K562 (cell line): ENCODE results near the gene DNMT3A.

ENCODE experiments used
- CEBPB ChIP-seq: fragments of 450-650 bp; IDR thresholded peaks from 2 replicates; pipeline ENCODE4 v1.6.1; 2016; ENCODE audit warnings: missing genetic modification characterization, missing compliant biosample characterization
- CTCF ChIP-seq, 3 experiments: IDR thresholded peaks in 2 of 3; conservative IDR thresholded peaks in 1 of 3; 2 replicates each; pipeline ENCODE4 v1.5.1; 2011 to 2012; ENCODE audit warnings: low read length in 3 of 3, mild to moderate bottlenecking in 3 of 3, control low read depth in 2 of 3, improper control_type of control experiment in 1 of 3, inconsistent platforms in 1 of 3, low read depth in 1 of 3, mixed read lengths in 1 of 3, moderate library complexity in 1 of 3; ENCODE audit not compliant: insufficient read depth in 2 of 3
- HDAC1 ChIP-seq, 2 experiments: fragments of 450-650 bp; IDR thresholded peaks; 2 replicates each; pipeline ENCODE4 v1.6.1; 2016 to 2017; ENCODE audit warnings: inconsistent platforms in 1 of 2, mild to moderate bottlenecking in 1 of 2, moderate library complexity in 1 of 2
- MAX ChIP-seq: sonication (generic); formaldehyde crosslinking; IDR thresholded peaks from 2 replicates; pipeline ENCODE4 v1.9.0; 2022; ENCODE audit warnings: mild to moderate bottlenecking, missing genetic modification reagents
- MYC ChIP-seq, 2 experiments: fragments of 250-450 bp in 1 of 2; sonication (Bioruptor Pico) in 1 of 2; IDR thresholded peaks; 2 replicates each; pipeline versions ENCODE4 v1.5.1 to v1.6.1; 2012 to 2021; ENCODE audit warnings: low read depth in 2 of 2, borderline replicate concordance in 1 of 2, improper control_type of control experiment in 1 of 2, low read length in 1 of 2, mild to moderate bottlenecking in 1 of 2, moderate library complexity in 1 of 2
- PML ChIP-seq: IDR thresholded peaks from 2 replicates; pipeline ENCODE4 v1.6.1; 2012; ENCODE audit warnings: low read length, inconsistent platforms
- RAD21 ChIP-seq, 2 experiments: fragments of 250-450 bp in 1 of 2; fragments of 450-650 bp in 1 of 2; sonication (Bioruptor Pico) in 1 of 2; formaldehyde crosslinking in 1 of 2; IDR thresholded peaks in 1 of 2; conservative IDR thresholded peaks in 1 of 2; 2 replicates each; pipeline versions ENCODE4 v1.4.0 to v1.8.0; 2020 to 2022; ENCODE audit warnings: mild to moderate bottlenecking in 2 of 2, moderate library complexity in 1 of 2
- SMAD3 ChIP-seq: fragments of 450-650 bp; formaldehyde crosslinking; conservative IDR thresholded peaks from 2 replicates; pipeline ENCODE4 v1.4.0; 2020; ENCODE audit warnings: mild to moderate bottlenecking
- SMC3 ChIP-seq: conservative IDR thresholded peaks from 2 replicates; pipeline ENCODE4 v1.6.1; 2011; ENCODE audit warnings: low read depth, low read length, improper control_type of control experiment; ENCODE audit not compliant: insufficient read depth
- TCF7L2 ChIP-seq: fragments of 150-350 bp; IDR thresholded peaks from 2 replicates; pipeline ENCODE4 v1.6.1; 2016; ENCODE audit warnings: low read depth, mild to moderate bottlenecking, low read length, moderate library complexity
- ZBTB8A ChIP-seq: fragments of 450-650 bp; IDR thresholded peaks from 2 replicates; pipeline ENCODE4 v1.6.1; 2018; ENCODE audit warnings: mild to moderate bottlenecking, moderate library complexity; ENCODE audit not compliant: partially characterized antibody
- ZFP30 ChIP-seq: fragments of 250-450 bp; sonication (Bioruptor Pico); IDR thresholded peaks from 2 replicates; pipeline ENCODE4 v1.8.0; 2022; ENCODE audit warnings: moderate library complexity, mild to moderate bottlenecking, inconsistent platforms, borderline replicate concordance
- ZNF24 ChIP-seq: fragments of 450-650 bp; IDR thresholded peaks from 2 replicates; pipeline ENCODE4 v1.6.1; 2016
- TF ChIP-seq, protein P1 (sequence below): fragments of 450-650 bp; IDR thresholded peaks from 2 replicates; pipeline ENCODE4 v1.6.1; 2017; ENCODE audit warnings: mild to moderate bottlenecking, moderate library complexity

GRCh38 chr2:25337891-25338290 lies 3.8 kb downstream of the DNMT3A start:
- TF ChIP-seq MYC (IDR thresholded peaks at IDR 0.05; ENCODE audit: low read depth, low read length) (no peak), MYC (CRISPR knock-in tag; IDR thresholded peaks at IDR 0.05; ENCODE audit: borderline replicate concordance, low read depth) (no peak), SMAD3 (no peak), ZNF24 (no peak), MAX (CRISPR knock-in tag) (no peak), RAD21 (CRISPR knock-in tag; conservative IDR thresholded peaks at IDR 0.05 in 1 of 2, IDR thresholded peaks at IDR 0.05 in 1 of 2) (no peak), ZFP30 (CRISPR knock-in tag) (no peak), ZBTB8A (no peak), HDAC1 (IDR thresholded peaks at IDR 0.05) (no peak), SMC3 (no peak), CEBPB (tag) (no peak), CTCF (IDR thresholded peaks at IDR 0.05 in 2 of 3, conservative IDR thresholded peaks at IDR 0.05 in 1 of 3; ENCODE audit: insufficient read depth in 2 of 3, low read depth in 1 of 3, low read length in 3 of 3) (no peak), TCF7L2 (no peak), PML (no peak)
- TF ChIP-seq, protein P1, sequence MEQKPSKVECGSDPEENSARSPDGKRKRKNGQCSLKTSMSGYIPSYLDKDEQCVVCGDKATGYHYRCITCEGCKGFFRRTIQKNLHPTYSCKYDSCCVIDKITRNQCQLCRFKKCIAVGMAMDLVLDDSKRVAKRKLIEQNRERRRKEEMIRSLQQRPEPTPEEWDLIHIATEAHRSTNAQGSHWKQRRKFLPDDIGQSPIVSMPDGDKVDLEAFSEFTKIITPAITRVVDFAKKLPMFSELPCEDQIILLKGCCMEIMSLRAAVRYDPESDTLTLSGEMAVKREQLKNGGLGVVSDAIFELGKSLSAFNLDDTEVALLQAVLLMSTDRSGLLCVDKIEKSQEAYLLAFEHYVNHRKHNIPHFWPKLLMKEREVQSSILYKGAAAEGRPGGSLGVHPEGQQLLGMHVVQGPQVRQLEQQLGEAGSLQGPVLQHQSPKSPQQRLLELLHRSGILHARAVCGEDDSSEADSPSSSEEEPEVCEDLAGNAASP: no peak
